Endodermal cell (in vitro differentiated cells): ENCODE results near the gene STAP2. TPM values are rescaled to one million over a fixed set of nuclear protein-coding genes. Genes with fewer than 3 reads are reported as not detected.

Source experiments
- DNase-seq: peaks from one replicate; pipeline ENCODE4 v3.0.0-alpha.2; 2017
- H3K27ac ChIP-seq: 2 replicates; pipeline ENCODE4 v1.5.1; 2013; ENCODE audit warnings: mild to moderate bottlenecking, low read depth, low read length, moderate library complexity
- H3K27me3 ChIP-seq: 2 replicates; pipeline ENCODE4 v1.6.1; 2013; ENCODE audit warnings: mild to moderate bottlenecking, low read length, moderate library complexity; ENCODE audit not compliant: insufficient read depth, control insufficient read depth, poor library complexity, severe bottlenecking
- H3K36me3 ChIP-seq: 2 replicates; pipeline ENCODE4 v1.7.0; 2013; ENCODE audit warnings: mild to moderate bottlenecking, low read length, moderate library complexity; ENCODE audit not compliant: control insufficient read depth, insufficient read depth
- H3K4me1 ChIP-seq: one replicate; pipeline ENCODE4 v1.7.0; 2013; ENCODE audit warnings: low read length; ENCODE audit not compliant: control insufficient read depth, insufficient read depth
- H3K4me3 ChIP-seq: 2 replicates; pipeline ENCODE4 v1.5.1; 2013; ENCODE audit warnings: mild to moderate bottlenecking, low read length, moderate library complexity
- H3K9ac ChIP-seq: 2 replicates; pipeline ENCODE4 v1.6.1; 2013; ENCODE audit warnings: mild to moderate bottlenecking, low read length, moderate library complexity; ENCODE audit not compliant: poor library complexity, severe bottlenecking; ENCODE audit errors: extremely low read depth
- H3K9me3 ChIP-seq: 2 replicates; pipeline ENCODE4 v1.6.1; 2013; ENCODE audit warnings: mild to moderate bottlenecking, low read length, moderate library complexity; ENCODE audit not compliant: control insufficient read depth
- H3K27ac Mint-ChIP-seq: 2 replicates; pipeline ENCODE4 v1.8.0; 2020; ENCODE audit warnings: mixed read lengths
- H3K27me3 Mint-ChIP-seq: 2 replicates; pipeline ENCODE4 v1.8.0; 2021; ENCODE audit warnings: mild to moderate bottlenecking, mixed read lengths; ENCODE audit not compliant: insufficient read depth
- H3K36me3 Mint-ChIP-seq: 2 replicates; pipeline ENCODE4 v1.8.0; 2020; ENCODE audit warnings: low read depth, mixed read lengths
- H3K4me1 Mint-ChIP-seq: 2 replicates; pipeline ENCODE4 v1.8.0; 2020; ENCODE audit warnings: mixed read lengths
- H3K4me3 Mint-ChIP-seq: 2 replicates; pipeline ENCODE4 v1.8.0; 2020; ENCODE audit warnings: mild to moderate bottlenecking, moderate library complexity, mixed read lengths
- H3K9me3 Mint-ChIP-seq: 2 replicates; pipeline ENCODE4 v1.8.0; 2020; ENCODE audit warnings: mild to moderate bottlenecking, mixed read lengths
- CTCF ChIP-seq: fragments of 200-600 bp; sonication (generic); conservative IDR thresholded peaks from 2 replicates; pipeline ENCODE4 v1.5.0; 2021; ENCODE audit warnings: antibody characterized with exemption, mild to moderate bottlenecking
- WGBS, 2 experiments: methylation state at CpG; one replicate each; pipeline versions ENCODE4 v1.1.5 to v1.1.7; 2013; ENCODE audit warnings: missing lambda C conversion rate in 2 of 2, mixed read lengths in 1 of 2; ENCODE audit not compliant: insufficient coverage in 1 of 2, insufficient read length in 1 of 2; 5-methylcytosine and 5-hydroxymethylcytosine counted together
- total RNA-seq, 2 donors: library from RNA; stranded (reverse); fragmentation: NEBNext Ultra II Directional in 1 of 2; extraction: Animal tissue kit (Norgen Biotek cat#: 25700) in 1 of 2; gene quantifications; 2 replicates in 1 of 2; 3 replicates in 1 of 2; pipeline ENCODE4 v1.2.1, GENCODE V29; 2021

Gene STAP2
- total RNA-seq, 2 donors from 2014 or later = 12.7 to 13.3 TPM

GRCh38 chr19:4379383-4380253, 41.0 kb upstream of the STAP2 start:
- Mint-ChIP-seq H3K36me3 (peaks cover 8% of the 10 kb centered on the region), H3K9me3 (no peaks in the 10 kb centered on the region), H3K27ac (peak overlapping the region; percentile 50), H3K4me3 (no peak overlapping the region), H3K27me3 (no peaks in the 10 kb centered on the region), H3K4me1 (peaks cover 29% of the 10 kb centered on the region)
- TF ChIP-seq CTCF = no peak
- DNase-seq = no peak
- Histone ChIP-seq H3K4me1 (peaks cover 3% of the 10 kb centered on the region), H3K9me3 (no peaks in the 10 kb centered on the region), H3K27me3 (no peaks in the 10 kb centered on the region), H3K27ac (no peak overlapping the region), H3K36me3 (peaks cover 12% of the 10 kb centered on the region), H3K4me3 (no peak overlapping the region), H3K9ac (no peak overlapping the region)
- 83 to 94% methylated on average over 15 to 20 of the region's 20 CpGs for WGBS, 2 experiments

GRCh38 chr19:4378886-4379285, 40.3 kb upstream of the STAP2 start:
- Histone ChIP-seq H3K27me3 (no peaks in the 10 kb centered on the region), H3K4me3 (no peak overlapping the region), H3K9me3 (no peaks in the 10 kb centered on the region), H3K36me3 (peaks cover 6% of the 10 kb centered on the region), H3K27ac (no peak overlapping the region), H3K9ac (no peak overlapping the region), H3K4me1 (peaks cover 3% of the 10 kb centered on the region)
- peaks cover 8% of the 10 kb centered on the region for H3K36me3 Mint-ChIP-seq
- H3K4me3 Mint-ChIP-seq = no peak overlapping the region
- WGBS, 2 experiments = 97 to 98% methylated on average over 10 to 11 of the region's 11 CpGs
- no peak for TF ChIP-seq CTCF
- DNase-seq = no peak
- H3K27me3 Mint-ChIP-seq = no peaks in the 10 kb centered on the region
- H3K9me3 Mint-ChIP-seq = no peaks in the 10 kb centered on the region
- peaks cover 32% of the 10 kb centered on the region for H3K4me1 Mint-ChIP-seq
- H3K27ac Mint-ChIP-seq = no peak overlapping the region

GRCh38 chr19:4376991-4377781, 38.6 kb upstream of the STAP2 start:
- H3K27me3 Mint-ChIP-seq = no peaks in the 10 kb centered on the region
- no peak overlapping the region for H3K4me3 Mint-ChIP-seq
- peaks cover 2% of the 10 kb centered on the region for H3K36me3 Mint-ChIP-seq
- Histone ChIP-seq H3K9me3 (no peaks in the 10 kb centered on the region), H3K27me3 (no peaks in the 10 kb centered on the region), H3K9ac (no peak overlapping the region), H3K27ac (no peak overlapping the region), H3K4me1 (peaks cover 3% of the 10 kb centered on the region), H3K36me3 (no peaks in the 10 kb centered on the region), H3K4me3 (no peak overlapping the region)
- H3K27ac Mint-ChIP-seq = peak overlapping the region; percentile 90
- no peak for TF ChIP-seq CTCF
- H3K9me3 Mint-ChIP-seq = no peaks in the 10 kb centered on the region
- DNase-seq = no peak
- WGBS, 2 experiments = 91 to 92% methylated on average over 20 to 23 of the region's 23 CpGs
- peaks cover 33% of the 10 kb centered on the region for H3K4me1 Mint-ChIP-seq
